ENCODE data around the gene ARHGDIG.

GRCh38 chr16:276426-277077, 3.8 kb upstream of the ARHGDIG start:
- TF ChIP-seq CTCF (conservative IDR thresholded peaks at IDR 0.05; ENCODE audit: low read depth, low read length) (no peak), EZH2 (IDR thresholded peaks at IDR 0.05; ENCODE audit: borderline replicate concordance, low read depth, low read length, poor library complexity, severe bottlenecking) (no peak)

All from A673 (cell line).